Gastroesophageal sphincter (tissue), 4 donors: ENCODE results near the gene IL13. TPM values are rescaled to one million over a fixed set of nuclear protein-coding genes. Genes with fewer than 3 reads are reported as not detected.

Experiments used
- ATAC-seq: fragments of 150-250 bp; one replicate; pipeline ENCODE4 v1.9.1; 2016; ENCODE audit warnings: mild to moderate bottlenecking, moderate library complexity
- H3K27ac ChIP-seq, 4 donors: fragments of 200-600 bp; sonication (generic) in 3 of 4; 1 replicate in 3 of 4; 2 replicates in 1 of 4; pipeline ENCODE4 v1.5.1; 2016 to 2019
- H3K27me3 ChIP-seq: fragments of 200-600 bp; sonication (generic); one replicate; pipeline ENCODE4 v1.5.1; 2019
- H3K36me3 ChIP-seq, 2 donors: fragments of 200-600 bp; sonication (generic); one replicate each; pipeline ENCODE4 v1.5.1; 2019; ENCODE audit warnings: control low read depth in 1 of 2
- H3K4me1 ChIP-seq, 3 donors: fragments of 200-600 bp; sonication (generic); 1 replicate in 2 of 3; 2 replicates in 1 of 3; pipeline ENCODE4 v1.5.1; 2016 to 2019; ENCODE audit warnings: control low read depth in 2 of 3
- H3K4me3 ChIP-seq, 2 donors: fragments of 200-600 bp; sonication (generic); one replicate each; pipeline ENCODE4 v1.5.1; 2019; ENCODE audit warnings: mild to moderate bottlenecking in 1 of 2, moderate library complexity in 1 of 2
- H3K9me3 ChIP-seq, 3 donors: fragments of 200-600 bp; sonication (generic); one replicate each; pipeline ENCODE4 v1.5.1; 2017 to 2019; ENCODE audit warnings: control low read depth in 2 of 3
- EP300 ChIP-seq: sonication (generic); formaldehyde crosslinking; IDR thresholded peaks from one replicate; pipeline ENCODE4 v1.6.1; 2017; ENCODE audit warnings: antibody characterized with exemption, mild to moderate bottlenecking
- POLR2A ChIP-seq, 2 donors: fragments of 450-650 bp; IDR thresholded peaks; one replicate each; pipeline ENCODE4 v1.6.1; 2017; ENCODE audit warnings: antibody characterized with exemption in 2 of 2, mild to moderate bottlenecking in 2 of 2, moderate library complexity in 1 of 2
- POLR2AphosphoS5 ChIP-seq: sonication (generic); formaldehyde crosslinking; IDR thresholded peaks from one replicate; pipeline ENCODE4 v1.6.1; 2017; ENCODE audit warnings: antibody characterized with exemption
- WGBS, 2 donors: methylation state at CpG; one replicate each; pipeline ENCODE4 v1.1.5; 2018; ENCODE audit warnings: low coverage in 1 of 2; 5-methylcytosine and 5-hydroxymethylcytosine counted together
- total RNA-seq, 4 donors: library from RNA; depleted of rRNA; stranded (reverse); fragments of >200 nt; gene quantifications; one replicate each; pipeline ENCODE4 v1.1.0, GENCODE V29; 2016
- TF ChIP-seq, protein P1 (sequence below), 4 experiments: fragments of 200-600 bp in 2 of 4; fragments of 450-650 bp in 2 of 4; sonication (generic) in 1 of 4; IDR thresholded peaks; one replicate each; pipeline ENCODE4 v1.5.1; 2017 to 2019; ENCODE audit warnings: antibody characterized with exemption in 4 of 4, mild to moderate bottlenecking in 2 of 4, moderate library complexity in 2 of 4

The IL13 gene
- total RNA-seq, 4 donors from 2014 or later: not detected

DNA sequence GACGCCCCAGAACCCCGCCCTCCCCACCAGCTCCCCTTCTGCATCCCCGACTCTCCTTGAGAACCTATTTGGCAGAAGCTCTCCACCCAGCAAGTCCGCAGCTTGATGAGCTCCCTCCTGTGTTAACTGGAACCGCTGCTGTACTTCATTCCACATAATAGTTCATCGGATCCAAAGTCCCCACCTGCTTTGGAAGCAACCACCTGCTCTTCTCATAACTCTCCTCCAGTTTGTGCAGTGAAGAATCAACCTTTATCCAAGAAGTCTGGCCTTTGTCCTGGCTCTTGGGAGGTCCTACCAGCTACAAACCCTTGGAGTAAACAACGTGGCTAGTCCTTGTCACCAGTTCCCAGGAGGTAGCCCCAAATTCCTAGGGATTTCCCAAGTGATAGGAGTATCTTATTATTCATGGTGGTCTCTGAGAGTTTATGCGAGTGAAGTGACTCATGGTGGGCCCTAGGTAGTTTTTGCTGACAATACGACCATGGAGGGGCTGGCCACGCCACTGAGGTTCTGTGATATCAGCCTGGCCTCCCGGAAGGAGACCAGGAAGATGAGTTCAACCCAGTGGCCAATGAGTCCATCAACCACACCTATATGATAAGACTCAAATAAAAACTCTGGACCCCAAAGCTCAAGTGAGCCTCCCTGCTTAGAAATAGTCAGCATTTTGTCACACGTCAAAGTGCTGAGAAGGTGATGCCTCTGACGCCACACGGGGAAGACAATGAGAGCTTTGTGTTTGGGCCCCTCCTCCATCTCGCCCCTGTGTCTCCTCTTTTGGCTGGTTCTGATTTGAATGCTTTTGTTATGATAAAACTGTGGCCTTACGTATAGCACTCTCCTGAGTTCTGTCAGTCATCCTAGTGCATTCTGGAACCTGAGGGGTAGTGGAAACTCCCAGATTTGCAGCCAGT, 12.3 kb downstream of the IL13 start:
- Histone ChIP-seq H3K9me3 (no peaks in the 10 kb centered on the region), H3K4me1 (peaks cover 0 to 9% (median 0%) of the 10 kb centered on the region in 3 donors), H3K4me3 (no peak overlapping the region), H3K27me3 (no peaks in the 10 kb centered on the region), H3K36me3 (no peaks in the 10 kb centered on the region), H3K27ac (no peak overlapping the region)
- no peak for ATAC-seq
- WGBS, 2 donors: 91 to 95% methylated on average over 9 to 12 of the region's 16 CpGs
- TF ChIP-seq POLR2AphosphoS5 (no peak), EP300 (no peak), POLR2A (IDR thresholded peaks at IDR 0.05) (no peak)
- TF ChIP-seq, protein P1, sequence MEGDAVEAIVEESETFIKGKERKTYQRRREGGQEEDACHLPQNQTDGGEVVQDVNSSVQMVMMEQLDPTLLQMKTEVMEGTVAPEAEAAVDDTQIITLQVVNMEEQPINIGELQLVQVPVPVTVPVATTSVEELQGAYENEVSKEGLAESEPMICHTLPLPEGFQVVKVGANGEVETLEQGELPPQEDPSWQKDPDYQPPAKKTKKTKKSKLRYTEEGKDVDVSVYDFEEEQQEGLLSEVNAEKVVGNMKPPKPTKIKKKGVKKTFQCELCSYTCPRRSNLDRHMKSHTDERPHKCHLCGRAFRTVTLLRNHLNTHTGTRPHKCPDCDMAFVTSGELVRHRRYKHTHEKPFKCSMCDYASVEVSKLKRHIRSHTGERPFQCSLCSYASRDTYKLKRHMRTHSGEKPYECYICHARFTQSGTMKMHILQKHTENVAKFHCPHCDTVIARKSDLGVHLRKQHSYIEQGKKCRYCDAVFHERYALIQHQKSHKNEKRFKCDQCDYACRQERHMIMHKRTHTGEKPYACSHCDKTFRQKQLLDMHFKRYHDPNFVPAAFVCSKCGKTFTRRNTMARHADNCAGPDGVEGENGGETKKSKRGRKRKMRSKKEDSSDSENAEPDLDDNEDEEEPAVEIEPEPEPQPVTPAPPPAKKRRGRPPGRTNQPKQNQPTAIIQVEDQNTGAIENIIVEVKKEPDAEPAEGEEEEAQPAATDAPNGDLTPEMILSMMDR (IDR thresholded peaks at IDR 0.05): no peak

DNA sequence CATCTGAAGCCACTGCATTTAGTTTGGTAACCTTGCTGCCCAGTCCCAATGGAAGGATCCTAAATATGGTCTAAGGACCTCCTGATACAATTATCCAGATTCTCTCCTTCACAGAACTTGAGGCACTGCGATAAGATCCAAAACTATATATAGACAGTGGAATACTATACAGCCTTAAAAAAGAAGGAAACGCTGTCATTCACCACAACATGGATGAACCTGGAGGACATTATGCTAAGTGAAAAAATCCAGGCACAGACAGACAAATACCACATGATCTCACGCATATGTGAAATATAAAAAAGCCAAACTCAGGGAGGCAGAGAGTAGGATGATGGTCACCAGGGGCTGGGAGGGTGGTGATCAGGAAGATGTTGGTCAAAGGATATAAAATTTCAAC, 13.0 kb downstream of the IL13 start:
- no peak for ATAC-seq
- H3K9me3 ChIP-seq: no peaks in the 10 kb centered on the region

DNA sequence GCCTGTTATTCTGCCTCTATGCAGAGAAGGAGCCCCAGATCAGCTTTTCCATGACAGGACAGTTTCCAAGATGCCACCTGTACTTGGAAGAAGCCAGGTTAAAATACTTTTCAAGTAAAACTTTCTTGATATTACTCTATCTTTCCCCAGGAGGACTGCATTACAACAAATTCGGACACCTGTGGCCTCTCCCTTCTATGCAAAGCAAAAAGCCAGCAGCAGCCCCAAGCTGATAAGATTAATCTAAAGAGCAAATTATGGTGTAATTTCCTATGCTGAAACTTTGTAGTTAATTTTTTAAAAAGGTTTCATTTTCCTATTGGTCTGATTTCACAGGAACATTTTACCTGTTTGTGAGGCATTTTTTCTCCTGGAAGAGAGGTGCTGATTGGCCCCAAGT, 15.5 kb downstream of the IL13 start:
- Histone ChIP-seq H3K27ac (no peak overlapping the region), H3K4me3 (no peak overlapping the region), H3K9me3 (no peaks in the 10 kb centered on the region), H3K27me3 (no peaks in the 10 kb centered on the region), H3K36me3 (no peaks in the 10 kb centered on the region), H3K4me1 (peaks cover 0 to 21% (median 0%) of the 10 kb centered on the region in 3 donors)
- no peak for TF ChIP-seq POLR2AphosphoS5
- TF ChIP-seq POLR2A (IDR thresholded peaks at IDR 0.05): no peak
- TF ChIP-seq EP300: no peak
- TF ChIP-seq, protein P1 (IDR thresholded peaks at IDR 0.05): no peak
- ATAC-seq: no peak
- 81% methylated on average over 1 of the region's 1 CpG; no CpG with 5 or more reads in 1 of the 2 donors for WGBS, 2 donors

More for the DNA sequence above, 13.0 kb downstream of the IL13 start:
- Histone ChIP-seq H3K27ac (no peak overlapping the region), H3K4me3 (no peak overlapping the region), H3K4me1 (peaks cover 0 to 9% (median 0%) of the 10 kb centered on the region in 3 donors), H3K36me3 (no peaks in the 10 kb centered on the region), H3K27me3 (no peaks in the 10 kb centered on the region)
- no peak for TF ChIP-seq POLR2A (IDR thresholded peaks at IDR 0.05)
- no peak for TF ChIP-seq POLR2AphosphoS5
- TF ChIP-seq, protein P1 (IDR thresholded peaks at IDR 0.05): no peak
- no peak for TF ChIP-seq EP300
- WGBS, 2 donors: 97 to 100% methylated on average over 3 of the region's 3 CpGs

DNA sequence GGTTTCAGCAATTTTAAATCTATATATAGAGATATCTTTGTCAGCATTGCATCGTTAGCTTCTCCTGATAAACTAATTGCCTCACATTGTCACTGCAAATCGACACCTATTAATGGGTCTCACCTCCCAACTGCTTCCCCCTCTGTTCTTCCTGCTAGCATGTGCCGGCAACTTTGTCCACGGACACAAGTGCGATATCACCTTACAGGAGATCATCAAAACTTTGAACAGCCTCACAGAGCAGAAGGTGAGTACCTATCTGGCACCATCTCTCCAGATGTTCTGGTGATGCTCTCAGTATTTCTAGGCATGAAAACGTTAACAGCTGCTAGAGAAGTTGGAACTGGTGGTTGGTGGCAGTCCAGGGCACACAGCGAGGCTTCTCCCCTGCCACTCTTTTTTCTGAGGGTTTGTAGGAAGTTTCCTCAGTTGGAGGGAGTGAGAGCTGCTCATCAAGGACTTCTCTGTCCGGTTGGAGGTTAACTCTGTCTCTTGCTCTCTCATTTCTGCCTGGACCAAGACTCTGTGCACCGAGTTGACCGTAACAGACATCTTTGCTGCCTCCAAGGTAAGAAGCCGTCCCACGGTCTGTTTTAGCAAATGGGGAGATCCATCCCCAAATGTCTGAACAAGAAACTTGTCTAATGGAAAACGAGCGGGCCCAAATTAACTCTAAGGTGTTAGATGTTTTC, 16.1 kb downstream of the IL13 start, which contains the start of gene IL4:
IL4 (plus strand) TSS at position 51 of the 692 bp plus-strand sequence; CDS start at position 113, 62 bp downstream.
- Histone ChIP-seq H3K27me3 (no peaks in the 10 kb centered on the region), H3K27ac (peak within 1 kb of the TSS in 3 of 4 donors; percentile 52 to 73 (median 66)), H3K36me3 (no peaks in the 10 kb centered on the region), H3K9me3 (no peaks in the 10 kb centered on the region), H3K4me3 (no peak within 1 kb of the TSS), H3K4me1 (peaks cover 0 to 21% (median 0%) of the 10 kb centered on the region in 3 donors)
- TF ChIP-seq, protein P1 (IDR thresholded peaks at IDR 0.05): no peak
- TF ChIP-seq EP300: no peak
- TF ChIP-seq POLR2A (IDR thresholded peaks at IDR 0.05): no peak
- no peak for TF ChIP-seq POLR2AphosphoS5
- ATAC-seq: no peak
- 79 to 86% methylated on average over 6 to 10 of the region's 14 CpGs for WGBS, 2 donors
